ENCODE results near the gene INSM2.

GRCh38 chr14:35558680-35559079, 24.7 kb downstream of the INSM2 start:
- TF ChIP-seq, protein P1, sequence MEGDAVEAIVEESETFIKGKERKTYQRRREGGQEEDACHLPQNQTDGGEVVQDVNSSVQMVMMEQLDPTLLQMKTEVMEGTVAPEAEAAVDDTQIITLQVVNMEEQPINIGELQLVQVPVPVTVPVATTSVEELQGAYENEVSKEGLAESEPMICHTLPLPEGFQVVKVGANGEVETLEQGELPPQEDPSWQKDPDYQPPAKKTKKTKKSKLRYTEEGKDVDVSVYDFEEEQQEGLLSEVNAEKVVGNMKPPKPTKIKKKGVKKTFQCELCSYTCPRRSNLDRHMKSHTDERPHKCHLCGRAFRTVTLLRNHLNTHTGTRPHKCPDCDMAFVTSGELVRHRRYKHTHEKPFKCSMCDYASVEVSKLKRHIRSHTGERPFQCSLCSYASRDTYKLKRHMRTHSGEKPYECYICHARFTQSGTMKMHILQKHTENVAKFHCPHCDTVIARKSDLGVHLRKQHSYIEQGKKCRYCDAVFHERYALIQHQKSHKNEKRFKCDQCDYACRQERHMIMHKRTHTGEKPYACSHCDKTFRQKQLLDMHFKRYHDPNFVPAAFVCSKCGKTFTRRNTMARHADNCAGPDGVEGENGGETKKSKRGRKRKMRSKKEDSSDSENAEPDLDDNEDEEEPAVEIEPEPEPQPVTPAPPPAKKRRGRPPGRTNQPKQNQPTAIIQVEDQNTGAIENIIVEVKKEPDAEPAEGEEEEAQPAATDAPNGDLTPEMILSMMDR (conservative IDR thresholded peaks at IDR 0.05; ENCODE audit: low read length): no peak
- TF ChIP-seq EZH2phosphoT487 (IDR thresholded peaks at IDR 0.05; ENCODE audit: borderline replicate concordance, low read depth, low read length): no peak

All from OCI-LY7 (cell line).